Measurements from ENCODE around the gene SERPINA1. TPM values are rescaled to one million over a fixed set of nuclear protein-coding genes. Genes with fewer than 3 reads are reported as not detected.
A peak's percentile ranks its signal among the peaks of the same experiment; 100 is the strongest.
"Not testable (repeated sequence)": the region's sequence is repeated elsewhere in the genome, so short reads cannot be mapped to it uniquely, and the experiment has no call there.

The SERPINA1 gene
- total RNA-seq, 2 experiments from 2014 or later, result 4.3 to 4.7 TPM

- no peak overlapping the region for H3K4me3 Mint-ChIP-seq
- ATAC-seq (ENCODE audit: poor library complexity) (no peak), DNase-seq (no peak)
- ChIA-PET CTCF (no interaction called here), POLR2A (no interaction called here)
- Histone ChIP-seq H3K4me3 (ENCODE audit: low read length) (no peak overlapping the region), H3K9me3 (ENCODE audit: control insufficient read depth in 1 of 2, insufficient read depth in 1 of 2, low read length in 2 of 2) (no peaks in the 10 kb centered on the region), H3K4me1 (ENCODE audit: insufficient read depth, low read length) (no peaks in the 10 kb centered on the region), H3K27ac (ENCODE audit: low read depth in 1 of 2, low read length in 2 of 2) (no peak overlapping the region), H3K27me3 (ENCODE audit: control insufficient read depth in 1 of 2, insufficient read depth in 2 of 2, low read length in 2 of 2) (peaks cover 3 to 4% of the 10 kb centered on the region in 2 experiments), H3K36me3 (ENCODE audit: insufficient read depth, low read length) (no peaks in the 10 kb centered on the region)
- H3K4me1 Mint-ChIP-seq (ENCODE audit: low read depth), result no peaks in the 10 kb centered on the region
- no peak for TF ChIP-seq CTCF (IDR thresholded peaks at IDR 0.05)
- H3K9me3 Mint-ChIP-seq, result no peaks in the 10 kb centered on the region
- no peaks in the 10 kb centered on the region for H3K27me3 Mint-ChIP-seq
- intact Hi-C loops (cut with DNase I, micrococcal nuclease), result loop anchor here in 1 of 2 experiments (5.0 kb wide), 1 partner anchor 56 kb away; no protein-coding TSS in a partner anchor
- H3K36me3 Mint-ChIP-seq (ENCODE audit: low read depth), result no peaks in the 10 kb centered on the region
- H3K27ac Mint-ChIP-seq, result no peak overlapping the region
Measured at GRCh38 chr14:94356379-94357056, 31.9 kb downstream of the SERPINA1 start.

- ChIA-PET CTCF (no interaction called here), POLR2A (no interaction called here)
- H3K4me1 Mint-ChIP-seq (ENCODE audit: low read depth), result no peaks in the 10 kb centered on the region
- no peak overlapping the region for H3K4me3 Mint-ChIP-seq
- H3K27me3 ChIP-seq (ENCODE audit: control insufficient read depth in 1 of 2, insufficient read depth in 2 of 2, low read length in 2 of 2), result peaks cover 0 to 3% of the 10 kb centered on the region in 2 experiments
- no peak for TF ChIP-seq CTCF (IDR thresholded peaks at IDR 0.05)
- no peaks in the 10 kb centered on the region for H3K36me3 ChIP-seq (ENCODE audit: insufficient read depth, low read length)
- no peaks in the 10 kb centered on the region for H3K27me3 Mint-ChIP-seq
- DNase-seq (peak in 3 of 14 experiments; percentile 20 to 28 (median 27)), ATAC-seq (ENCODE audit: poor library complexity) (no peak)
- intact Hi-C loops (cut with DNase I, micrococcal nuclease), result loop anchor here in 1 of 2 experiments (1.0 to 5.0 kb wide), 2 partner anchors 57 to 131 kb away; no protein-coding TSS in a partner anchor
- no peaks in the 10 kb centered on the region for H3K9me3 ChIP-seq (ENCODE audit: control insufficient read depth in 1 of 2, insufficient read depth in 1 of 2, low read length in 2 of 2)
- H3K4me3 ChIP-seq (ENCODE audit: low read length), result no peak overlapping the region
- H3K4me1 ChIP-seq (ENCODE audit: insufficient read depth, low read length), result no peaks in the 10 kb centered on the region
- H3K9me3 Mint-ChIP-seq, result no peaks in the 10 kb centered on the region
- no peak overlapping the region for H3K27ac ChIP-seq (ENCODE audit: low read depth in 1 of 2, low read length in 2 of 2)
- H3K36me3 Mint-ChIP-seq (ENCODE audit: low read depth), result no peaks in the 10 kb centered on the region
- H3K27ac Mint-ChIP-seq, result no peak overlapping the region
Measured at GRCh38 chr14:94355191-94355794, 33.1 kb downstream of the SERPINA1 start.

GRCh38 chr14:94354638-94355185, 33.7 kb downstream of the SERPINA1 start:
- TF ChIP-seq CTCF (IDR thresholded peaks at IDR 0.05), result no peak
- ChIA-PET CTCF (no interaction called here), POLR2A (no interaction called here)
- no peaks in the 10 kb centered on the region for H3K9me3 Mint-ChIP-seq
- Histone ChIP-seq H3K9me3 (ENCODE audit: control insufficient read depth in 1 of 2, insufficient read depth in 1 of 2, low read length in 2 of 2) (no peaks in the 10 kb centered on the region), H3K4me3 (ENCODE audit: low read length) (no peak overlapping the region), H3K4me1 (ENCODE audit: insufficient read depth, low read length) (no peaks in the 10 kb centered on the region), H3K27ac (ENCODE audit: low read depth in 1 of 2, low read length in 2 of 2) (no peak overlapping the region), H3K27me3 (ENCODE audit: control insufficient read depth in 1 of 2, insufficient read depth in 2 of 2, low read length in 2 of 2) (peaks cover 0 to 3% of the 10 kb centered on the region in 2 experiments), H3K36me3 (ENCODE audit: insufficient read depth, low read length) (no peaks in the 10 kb centered on the region)
- DNase-seq (no peak), ATAC-seq (ENCODE audit: poor library complexity) (no peak)
- intact Hi-C loops (cut with DNase I, micrococcal nuclease), result loop anchor here in 1 of 2 experiments (1.0 to 5.0 kb wide), 2 partner anchors 58 to 132 kb away; no protein-coding TSS in a partner anchor
- no peaks in the 10 kb centered on the region for H3K27me3 Mint-ChIP-seq
- no peak overlapping the region for H3K27ac Mint-ChIP-seq
- H3K4me3 Mint-ChIP-seq, result no peak overlapping the region
- no peaks in the 10 kb centered on the region for H3K4me1 Mint-ChIP-seq (ENCODE audit: low read depth)
- H3K36me3 Mint-ChIP-seq (ENCODE audit: low read depth), result no peaks in the 10 kb centered on the region

DNA sequence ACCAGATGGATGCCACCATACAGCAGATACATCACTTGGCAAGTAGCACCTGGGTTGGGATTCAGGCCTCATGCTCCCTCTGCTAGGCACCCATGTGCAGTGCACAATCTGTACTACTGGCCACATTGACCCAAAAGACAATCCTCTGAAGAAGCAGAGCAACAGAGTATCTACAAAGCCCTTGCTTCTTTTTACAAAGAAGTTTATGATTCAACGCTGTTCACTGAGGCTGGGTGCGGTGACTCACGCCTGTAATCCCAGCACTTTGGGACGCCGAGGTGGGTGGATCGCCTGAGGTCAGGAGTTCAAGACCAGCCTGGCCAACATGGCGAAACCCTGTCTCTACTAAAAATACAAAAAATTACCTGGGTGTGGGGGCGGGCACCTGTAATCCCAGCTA, 34.2 kb downstream of the SERPINA1 start:
- POLR2A ChIA-PET; intact Hi-C loops (cut with DNase I, micrococcal nuclease); H3K4me1 Mint-ChIP-seq (ENCODE audit: low read depth); H3K9me3 Mint-ChIP-seq; H3K36me3 Mint-ChIP-seq (ENCODE audit: low read depth); H3K4me1 ChIP-seq (ENCODE audit: insufficient read depth, low read length); ATAC-seq (ENCODE audit: poor library complexity); H3K27ac Mint-ChIP-seq; H3K27me3 ChIP-seq (ENCODE audit: control insufficient read depth in 1 of 2, insufficient read depth in 2 of 2, low read length in 2 of 2); H3K4me3 Mint-ChIP-seq; DNase-seq; H3K27ac ChIP-seq (ENCODE audit: low read depth in 1 of 2, low read length in 2 of 2); H3K9me3 ChIP-seq (ENCODE audit: control insufficient read depth in 1 of 2, insufficient read depth in 1 of 2, low read length in 2 of 2); H3K36me3 ChIP-seq (ENCODE audit: insufficient read depth, low read length); H3K27me3 Mint-ChIP-seq; CTCF ChIA-PET; H3K4me3 ChIP-seq (ENCODE audit: low read length): not testable (repeated sequence)

Data from CD4-positive, alpha-beta T cell (primary cell).